Uterus (tissue), 4 donors: Measurements from ENCODE around the gene STAC3. TPM values are rescaled to one million over a fixed set of nuclear protein-coding genes. Genes with fewer than 3 reads are reported as not detected.

Experiments used
- DNase-seq, 2 donors: peaks; one replicate each; pipeline ENCODE4 v3.0.0-alpha.2; 2019 to 2020
- H3K27ac ChIP-seq, 2 donors: fragments of 200-600 bp; sonication (generic); 1 replicate in 1 of 2; 2 replicates in 1 of 2; pipeline ENCODE4 v1.5.1; 2016 to 2018
- H3K27me3 ChIP-seq, 2 donors: fragments of 200-600 bp; sonication (generic); one replicate each; pipeline ENCODE4 v1.5.1; 2018 to 2019; ENCODE audit warnings: control low read depth in 1 of 2
- H3K36me3 ChIP-seq, 2 donors: fragments of 200-600 bp; sonication (generic); one replicate each; pipeline ENCODE4 v1.5.1; 2019; ENCODE audit warnings: control low read depth in 1 of 2
- H3K4me1 ChIP-seq, 2 donors: fragments of 200-600 bp; sonication (generic); one replicate each; pipeline ENCODE4 v1.5.1; 2018 to 2019; ENCODE audit warnings: control low read depth in 1 of 2
- H3K4me3 ChIP-seq, 2 donors: fragments of 200-600 bp; sonication (generic); 1 replicate in 1 of 2; 2 replicates in 1 of 2; pipeline ENCODE4 v1.5.1; 2018 to 2019; ENCODE audit warnings: mild to moderate bottlenecking in 1 of 2
- H3K9me3 ChIP-seq, 2 donors: fragments of 200-600 bp; sonication (generic); one replicate each; pipeline ENCODE4 v1.5.1; 2019; ENCODE audit warnings: control low read depth in 1 of 2
- POLR2A ChIP-seq, 2 donors: fragments of 450-650 bp; IDR thresholded peaks; one replicate each; pipeline ENCODE4 v1.6.1; 2016; ENCODE audit warnings: antibody characterized with exemption in 2 of 2, mild to moderate bottlenecking in 1 of 2, moderate library complexity in 1 of 2
- intact Hi-C: fragments of 100-400 bp; cut with DNase I; formaldehyde crosslinking; loops from one replicate; pipeline ENCODE4 v1.15.1; 2023; ENCODE audit warnings: low total_unique reads
- total RNA-seq, 4 donors: library from RNA; depleted of rRNA in 3 of 4; stranded (reverse); fragments of >200 nt in 3 of 4; gene quantifications; one replicate each; pipeline versions ENCODE4 v1.1.0 to v1.2.4, GENCODE V29; 2014 to 2023
- TF ChIP-seq, protein P1 (sequence below), 4 experiments: fragments of 200-600 bp in 2 of 4; fragments of 450-650 bp in 2 of 4; sonication (generic) in 2 of 4; IDR thresholded peaks; one replicate each; pipeline ENCODE4 v1.5.1; 2016 to 2019; ENCODE audit warnings: antibody characterized with exemption in 4 of 4, mild to moderate bottlenecking in 2 of 4, moderate library complexity in 1 of 4
- donor health status: DM: yes; HTN: yes; CAD: no.

STAC3 gene
- total RNA-seq, 4 donors from 2014 or later = 1.0 to 2.8 TPM; not detected in 2

DNA sequence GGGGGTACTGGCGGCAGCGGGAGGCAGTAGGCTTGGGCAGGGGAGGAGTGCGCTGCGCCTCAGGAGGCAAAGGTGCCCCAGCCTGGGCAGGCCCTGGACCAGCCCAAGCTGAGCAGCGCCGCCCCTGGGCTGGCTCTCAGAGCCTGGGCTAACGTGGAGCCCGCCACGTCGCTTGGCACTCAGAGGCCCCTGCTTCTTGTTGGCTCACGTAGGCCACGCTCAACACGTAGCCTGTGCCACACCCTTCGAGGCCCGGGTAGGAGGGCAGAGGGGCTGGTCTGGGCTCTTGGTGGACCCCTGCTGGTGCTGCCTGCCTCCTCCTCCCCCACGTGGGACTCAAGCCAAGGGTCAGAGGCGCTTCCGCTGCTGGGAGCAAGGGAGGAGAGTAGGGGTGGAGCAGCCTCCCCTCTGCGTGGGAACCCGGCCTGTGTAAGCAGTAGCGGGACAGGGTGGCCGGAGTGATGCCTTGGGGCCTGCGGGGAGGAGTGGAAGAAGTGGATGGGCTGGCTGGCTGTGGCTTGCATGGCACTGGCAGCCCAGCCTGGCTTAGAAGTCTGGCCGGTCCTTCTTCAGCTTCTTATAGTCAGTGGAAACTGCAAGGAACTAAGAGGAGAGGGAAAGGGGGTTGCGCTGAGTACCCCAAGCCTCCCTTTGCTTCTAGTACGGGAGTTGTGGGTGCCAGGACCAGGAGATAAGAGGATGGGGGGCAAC, 15.8 kb downstream of the STAC3 start:
- Histone ChIP-seq H3K27ac (peak overlapping the region in 1 of 2 donors; percentile 31), H3K4me3 (no peak overlapping the region), H3K4me1 (peaks cover 0 to 10% of the 10 kb centered on the region in 2 donors), H3K36me3 (no peaks in the 10 kb centered on the region), H3K27me3 (peaks cover 6 to 8% of the 10 kb centered on the region in 2 donors), H3K9me3 (no peaks in the 10 kb centered on the region)
- TF ChIP-seq, protein P1, sequence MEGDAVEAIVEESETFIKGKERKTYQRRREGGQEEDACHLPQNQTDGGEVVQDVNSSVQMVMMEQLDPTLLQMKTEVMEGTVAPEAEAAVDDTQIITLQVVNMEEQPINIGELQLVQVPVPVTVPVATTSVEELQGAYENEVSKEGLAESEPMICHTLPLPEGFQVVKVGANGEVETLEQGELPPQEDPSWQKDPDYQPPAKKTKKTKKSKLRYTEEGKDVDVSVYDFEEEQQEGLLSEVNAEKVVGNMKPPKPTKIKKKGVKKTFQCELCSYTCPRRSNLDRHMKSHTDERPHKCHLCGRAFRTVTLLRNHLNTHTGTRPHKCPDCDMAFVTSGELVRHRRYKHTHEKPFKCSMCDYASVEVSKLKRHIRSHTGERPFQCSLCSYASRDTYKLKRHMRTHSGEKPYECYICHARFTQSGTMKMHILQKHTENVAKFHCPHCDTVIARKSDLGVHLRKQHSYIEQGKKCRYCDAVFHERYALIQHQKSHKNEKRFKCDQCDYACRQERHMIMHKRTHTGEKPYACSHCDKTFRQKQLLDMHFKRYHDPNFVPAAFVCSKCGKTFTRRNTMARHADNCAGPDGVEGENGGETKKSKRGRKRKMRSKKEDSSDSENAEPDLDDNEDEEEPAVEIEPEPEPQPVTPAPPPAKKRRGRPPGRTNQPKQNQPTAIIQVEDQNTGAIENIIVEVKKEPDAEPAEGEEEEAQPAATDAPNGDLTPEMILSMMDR (IDR thresholded peaks at IDR 0.05) = no peak
- no peak for TF ChIP-seq POLR2A (IDR thresholded peaks at IDR 0.05)
- peak; percentile 35 to 44 for DNase-seq
- intact Hi-C loops = no loop called here

DNA sequence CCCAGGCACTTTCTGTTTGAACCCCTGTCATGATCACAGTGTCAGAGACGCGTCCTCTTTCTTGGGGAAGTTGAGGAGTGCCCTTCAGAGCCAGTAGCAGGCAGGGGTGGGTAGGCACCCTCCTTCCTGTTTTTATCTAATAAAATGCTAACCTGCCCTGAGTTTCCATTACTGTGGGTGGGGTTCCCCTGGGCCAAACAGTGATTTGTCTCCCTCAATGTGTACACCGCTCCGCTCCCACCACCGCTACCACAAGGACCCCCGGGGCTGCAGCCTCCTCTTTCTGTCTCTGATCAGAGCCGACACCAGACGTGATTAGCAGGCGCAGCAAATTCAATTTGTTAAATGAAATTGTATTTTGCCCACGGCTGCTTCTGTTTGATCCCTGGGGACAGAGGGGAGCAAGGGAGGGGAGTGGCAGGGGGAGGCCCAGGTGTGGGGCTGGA, 16.4 kb downstream of the STAC3 start:
- Histone ChIP-seq H3K4me3 (no peak overlapping the region), H3K9me3 (no peaks in the 10 kb centered on the region), H3K36me3 (no peaks in the 10 kb centered on the region), H3K27me3 (peaks cover under 1 to 3% of the 10 kb centered on the region in 2 donors), H3K4me1 (peaks cover 0 to 4% of the 10 kb centered on the region in 2 donors), H3K27ac (no peak overlapping the region)
- DNase-seq = no peak
- TF ChIP-seq, protein P1 (IDR thresholded peaks at IDR 0.05) = no peak
- TF ChIP-seq POLR2A (IDR thresholded peaks at IDR 0.05) = no peak
- intact Hi-C loops = no loop called here

GRCh38 chr12:57234233-57234570, 16.8 kb downstream of the STAC3 start:
- DNase-seq = no peak

DNA sequence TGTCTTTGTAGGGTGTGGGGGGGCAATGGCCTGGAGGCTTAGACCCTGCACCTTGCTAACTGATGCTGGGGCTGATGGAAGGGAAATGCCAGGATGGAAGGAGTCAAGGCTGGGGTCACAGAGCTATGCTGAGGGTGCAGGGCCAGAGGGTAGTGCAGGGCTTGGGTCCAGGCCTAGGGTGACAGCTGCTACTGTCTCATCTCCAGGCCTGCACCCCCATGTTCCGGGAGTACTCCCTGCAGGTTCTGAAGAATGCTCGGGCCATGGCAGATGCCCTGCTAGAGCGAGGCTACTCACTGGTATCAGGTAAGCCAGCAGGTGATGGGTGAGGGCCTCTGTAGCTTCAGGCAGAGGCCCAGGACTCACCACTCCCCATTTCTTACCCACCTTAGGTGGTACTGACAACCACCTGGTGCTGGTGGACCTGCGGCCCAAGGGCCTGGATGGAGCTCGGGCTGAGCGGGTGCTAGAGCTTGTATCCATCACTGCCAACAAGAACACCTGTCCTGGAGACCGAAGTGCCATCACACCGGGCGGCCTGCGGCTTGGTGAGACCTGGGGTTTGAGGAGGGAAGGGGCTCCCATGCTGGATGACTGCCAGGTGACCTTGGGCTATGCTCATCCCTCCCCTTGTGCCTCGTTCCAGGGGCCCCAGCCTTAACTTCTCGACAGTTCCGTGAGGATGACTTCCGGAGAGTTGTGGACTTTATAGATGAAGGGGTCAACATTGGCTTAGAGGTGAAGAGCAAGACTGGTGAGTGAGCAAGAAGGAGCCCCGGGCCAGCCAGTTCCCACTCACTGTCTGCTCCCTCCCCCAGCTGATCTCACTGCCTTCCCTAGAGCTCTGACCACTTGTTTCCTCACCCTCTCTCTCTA, 17.4 kb downstream of the STAC3 start:
- Histone ChIP-seq H3K27me3 (no peaks in the 10 kb centered on the region), H3K4me1 (no peaks in the 10 kb centered on the region), H3K36me3 (no peaks in the 10 kb centered on the region), H3K4me3 (no peak overlapping the region), H3K9me3 (no peaks in the 10 kb centered on the region), H3K27ac (no peak overlapping the region)
- intact Hi-C loops = no loop called here
- DNase-seq = no peak
- no peak for TF ChIP-seq POLR2A (IDR thresholded peaks at IDR 0.05)
- TF ChIP-seq, protein P1 (IDR thresholded peaks at IDR 0.05) = no peak

More at GRCh38 chr12:57234233-57234570, 16.8 kb downstream of the STAC3 start:
- Histone ChIP-seq H3K36me3 (no peaks in the 10 kb centered on the region), H3K4me1 (peaks cover 0 to under 1% of the 10 kb centered on the region in 2 donors), H3K9me3 (no peaks in the 10 kb centered on the region), H3K27ac (no peak overlapping the region), H3K27me3 (no peaks in the 10 kb centered on the region), H3K4me3 (no peak overlapping the region)
- intact Hi-C loops = no loop called here
- TF ChIP-seq, protein P1 (IDR thresholded peaks at IDR 0.05) = no peak
- no peak for TF ChIP-seq POLR2A (IDR thresholded peaks at IDR 0.05)
